HG03342 (cell line): ENCODE data around the gene PDCD7.
"Not testable (repeated sequence)": the region's sequence is repeated elsewhere in the genome, so short reads cannot be mapped to it uniquely, and the experiment has no call there.

Experiments
- ATAC-seq: cut with Tn5 transposase; IDR thresholded peaks from one replicate; pipeline ENCODE4 v1.9.1; 2021; ENCODE audit warnings: mild to moderate bottlenecking, moderate library complexity; ENCODE audit not compliant: unreplicated experiment

Gene PDCD7

DNA sequence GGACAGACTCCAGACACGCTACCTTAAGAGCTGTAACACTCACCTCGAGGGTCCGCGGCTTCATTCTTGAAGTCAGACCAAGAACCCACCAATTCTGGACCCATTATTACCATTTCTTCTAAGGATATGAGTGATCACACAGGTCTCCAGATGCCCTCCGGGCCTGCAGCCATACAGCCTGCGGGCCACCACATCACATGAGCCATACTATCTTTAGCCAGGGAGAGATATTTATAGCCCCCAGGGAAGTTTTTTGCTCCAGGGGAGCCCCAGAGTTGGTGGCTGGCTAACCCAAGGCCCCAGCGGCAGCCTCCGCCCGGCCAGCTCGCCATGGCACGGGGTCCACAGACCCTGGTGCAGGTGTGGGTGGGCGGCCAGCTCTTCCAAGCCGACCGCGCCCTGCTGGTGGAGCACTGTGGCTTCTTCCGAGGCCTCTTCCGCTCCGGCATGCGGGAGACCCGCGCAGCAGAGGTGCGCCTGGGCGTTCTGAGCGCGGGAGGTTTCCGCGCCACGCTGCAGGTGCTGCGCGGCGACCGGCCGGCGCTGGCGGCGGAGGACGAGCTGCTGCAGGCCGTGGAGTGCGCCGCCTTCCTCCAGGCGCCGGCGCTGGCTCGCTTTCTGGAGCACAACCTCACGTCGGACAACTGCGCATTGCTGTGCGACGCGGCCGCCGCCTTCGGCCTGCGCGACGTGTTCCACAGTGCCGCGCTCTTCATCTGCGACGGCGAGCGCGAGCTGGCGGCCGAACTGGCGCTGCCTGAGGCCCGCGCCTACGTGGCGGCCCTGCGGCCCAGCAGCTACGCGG, 56.9 kb downstream of the PDCD7 start, which contains the start of gene KBTBD13:
Gene KBTBD13 (plus strand): TSS at position 261 of the 805 bp plus-strand sequence. CDS start 70 bp downstream, at position 331.
- ATAC-seq = no peak

DNA sequence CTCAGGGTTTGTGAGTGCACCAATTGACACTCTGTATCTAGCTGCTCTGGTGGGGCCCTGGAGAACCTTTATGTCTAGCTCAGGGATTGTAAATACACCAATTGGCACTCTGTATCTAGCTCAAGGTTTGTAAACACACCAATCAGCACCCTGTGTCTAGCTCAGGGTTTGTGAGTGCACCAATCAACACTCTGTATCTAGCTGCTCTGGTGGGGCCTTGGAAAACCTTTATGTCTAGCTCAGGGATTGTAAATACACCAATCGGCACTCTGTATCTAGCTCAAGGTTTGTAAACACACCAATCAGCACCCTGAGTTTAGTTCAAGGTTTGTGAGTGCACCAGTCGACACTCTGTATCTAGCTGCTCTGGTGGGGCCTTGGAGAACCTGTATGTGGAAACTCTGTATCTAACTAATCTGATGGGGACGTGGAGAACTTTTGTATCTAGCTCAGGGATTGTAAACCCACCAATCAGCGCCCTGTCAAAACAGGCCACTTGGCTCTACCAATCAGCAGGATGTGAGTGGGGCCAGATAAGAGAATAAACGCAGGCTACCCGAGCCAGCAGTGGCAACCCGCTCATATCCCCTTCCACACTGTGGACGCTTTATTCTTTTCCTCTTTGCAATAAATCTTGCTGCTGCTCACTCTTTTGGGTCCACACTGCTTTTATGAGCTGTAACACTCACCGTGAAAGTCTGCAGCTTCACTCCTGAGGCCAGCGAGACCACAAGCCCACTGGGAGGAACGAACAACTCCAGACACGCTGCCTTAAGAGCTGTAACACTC, 57.8 kb downstream of the PDCD7 start:
- ATAC-seq = not testable (repeated sequence)

DNA sequence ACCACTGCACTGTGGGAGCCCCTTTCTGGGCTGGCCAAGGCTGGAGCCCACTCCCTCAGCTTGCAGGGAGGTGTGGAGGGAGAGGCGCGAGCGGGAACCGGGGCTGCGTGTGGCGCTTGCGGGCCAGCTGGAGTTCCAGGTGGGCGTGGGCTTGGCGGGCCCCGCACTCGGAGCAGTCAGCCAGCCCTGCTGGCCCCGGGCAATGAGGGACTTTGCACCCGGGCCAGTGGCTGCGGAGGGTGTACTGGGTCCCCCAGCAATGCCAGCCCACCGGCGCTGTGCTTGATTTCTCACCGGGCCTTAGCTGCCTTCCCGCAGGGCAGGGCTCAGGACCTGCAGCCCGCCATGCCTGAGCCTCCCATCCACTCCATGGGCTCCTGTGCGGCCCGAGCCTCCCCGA, 58.7 kb downstream of the PDCD7 start:
- ATAC-seq = not testable (repeated sequence)

DNA sequence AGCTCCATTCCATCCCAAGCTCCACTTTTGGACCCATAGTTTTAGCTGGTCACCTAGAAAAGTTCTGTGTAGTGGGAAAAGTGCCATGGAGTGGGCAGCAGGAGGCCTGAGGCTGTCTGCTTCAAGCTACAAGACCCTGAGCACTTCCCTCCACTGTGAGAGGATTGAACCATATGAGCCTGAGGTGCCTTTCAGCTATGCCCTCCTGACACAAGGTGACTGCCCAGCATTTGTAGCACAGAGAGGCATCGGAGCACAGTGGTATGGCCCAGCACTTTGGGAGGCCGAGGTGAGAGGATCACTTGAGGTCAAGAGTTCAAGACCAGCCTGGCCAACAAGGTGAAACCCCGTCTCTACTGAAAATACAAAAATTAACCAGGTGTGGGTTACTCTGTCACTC, 61.0 kb downstream of the PDCD7 start:
- no peak for ATAC-seq

DNA sequence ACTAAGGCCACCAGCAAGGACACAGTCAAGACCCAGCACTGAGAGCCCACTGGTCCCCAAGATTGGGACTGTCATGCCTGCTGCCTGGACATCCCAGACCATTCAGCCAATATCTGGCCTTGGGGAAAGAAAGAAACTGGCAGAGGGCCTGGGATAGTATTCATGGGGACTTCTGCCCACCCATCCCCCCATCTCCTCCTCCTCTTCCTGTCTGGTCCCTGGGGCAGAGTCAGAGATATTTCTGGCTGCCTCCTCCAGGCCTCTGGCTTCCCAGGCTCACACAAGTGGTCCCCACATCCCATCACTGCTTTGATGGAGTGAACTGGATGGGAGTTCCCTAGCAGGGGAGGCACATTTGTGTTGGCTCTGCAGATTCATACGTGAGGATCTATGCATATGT, 61.6 kb downstream of the PDCD7 start:
- ATAC-seq = no peak

DNA sequence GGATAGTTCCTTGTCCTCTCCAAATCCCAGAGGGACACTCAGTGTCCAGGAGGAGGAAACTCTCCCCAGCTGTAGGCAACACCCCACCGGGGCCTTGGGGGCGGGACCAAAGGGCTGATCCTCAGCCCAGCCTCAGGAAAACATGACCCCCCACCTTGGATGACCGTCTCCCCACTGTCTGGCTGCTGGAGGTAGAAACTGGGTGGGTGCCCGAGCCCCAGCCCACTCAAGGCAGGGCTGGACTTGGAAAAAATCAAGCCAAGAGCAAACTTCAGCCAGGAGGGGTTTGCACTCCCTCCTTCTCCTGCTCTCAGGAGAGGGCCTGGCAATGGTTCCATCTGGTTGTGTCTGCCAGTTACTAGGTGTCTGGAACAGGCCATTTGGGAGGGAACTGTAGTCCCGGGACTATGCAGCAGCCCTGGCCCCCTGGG, 62.2 kb downstream of the PDCD7 start:
- ATAC-seq = no peak

DNA sequence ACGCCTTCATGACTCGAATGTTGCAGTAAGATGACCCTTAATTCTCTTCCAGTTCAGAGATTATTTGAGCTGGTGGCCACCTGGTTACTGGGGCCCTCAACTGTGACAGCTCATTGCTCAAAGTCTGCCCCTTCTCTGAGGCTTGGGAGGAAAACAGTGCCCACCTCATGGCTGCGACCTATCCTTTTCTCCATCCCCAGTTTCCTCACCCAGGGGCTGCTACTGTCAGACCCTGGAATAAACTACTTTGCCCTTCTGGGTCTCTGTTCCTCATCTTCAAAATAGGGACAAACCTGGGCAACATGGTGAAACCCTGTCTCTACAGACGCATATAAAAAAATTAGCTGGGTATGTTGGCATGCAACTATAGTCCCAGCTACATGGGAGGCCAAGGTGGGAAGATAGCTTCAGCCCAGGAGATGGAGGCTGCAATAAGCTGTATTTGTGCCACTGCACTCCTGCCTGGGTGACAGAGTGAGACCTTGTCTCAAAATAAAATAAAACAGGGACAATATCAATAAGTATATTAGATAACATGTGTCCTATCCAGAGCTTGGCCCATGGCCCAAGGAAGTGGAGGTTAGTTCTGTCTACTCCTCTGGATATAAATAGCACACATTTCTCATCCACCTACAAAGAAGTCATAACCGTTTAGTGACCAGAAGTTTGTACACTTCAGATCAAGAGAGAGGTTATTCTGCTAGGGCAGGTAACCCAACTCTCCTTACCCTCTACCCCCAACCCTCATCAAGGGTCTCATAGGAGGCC, 63.6 kb downstream of the PDCD7 start:
- ATAC-seq = no peak

DNA sequence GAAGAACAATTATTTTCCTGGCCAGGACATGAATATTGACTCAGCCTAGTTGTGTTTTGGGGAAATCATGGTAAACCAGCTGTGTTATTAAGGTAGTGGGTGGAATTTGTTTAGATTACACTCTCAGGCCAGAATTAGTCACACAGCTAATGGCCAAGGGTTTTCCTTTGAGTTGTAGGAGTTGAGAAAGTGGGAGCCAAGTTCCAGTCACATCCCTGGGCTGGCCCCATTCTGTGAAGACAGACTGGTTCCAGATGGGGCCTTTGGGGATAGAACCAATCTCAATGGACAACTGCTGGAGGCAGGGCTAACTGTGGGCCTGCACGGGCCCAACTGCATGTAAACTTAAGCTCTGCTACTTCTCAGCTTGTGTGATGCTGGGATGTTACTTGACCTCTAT, 64.4 kb downstream of the PDCD7 start:
- no peak for ATAC-seq

DNA sequence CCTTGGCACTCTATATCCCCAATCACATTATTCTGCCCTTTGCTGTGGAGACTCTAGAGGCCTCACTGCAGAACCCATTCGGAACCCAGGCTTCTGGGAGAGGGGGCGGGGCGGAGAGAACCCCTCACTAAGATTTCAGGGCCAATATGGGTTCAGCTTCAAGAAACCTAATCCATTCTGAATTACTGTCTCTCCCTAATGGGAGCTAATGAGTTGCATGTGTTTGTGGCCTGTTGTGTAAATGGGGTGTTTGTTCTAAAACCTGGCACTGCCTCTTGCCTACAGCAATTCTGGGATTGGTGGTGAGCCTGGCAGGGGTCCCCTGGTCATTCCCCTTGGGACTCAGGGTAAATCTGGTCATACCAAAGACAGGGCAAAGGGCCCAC, 65.2 kb downstream of the PDCD7 start:
- ATAC-seq = no peak

DNA sequence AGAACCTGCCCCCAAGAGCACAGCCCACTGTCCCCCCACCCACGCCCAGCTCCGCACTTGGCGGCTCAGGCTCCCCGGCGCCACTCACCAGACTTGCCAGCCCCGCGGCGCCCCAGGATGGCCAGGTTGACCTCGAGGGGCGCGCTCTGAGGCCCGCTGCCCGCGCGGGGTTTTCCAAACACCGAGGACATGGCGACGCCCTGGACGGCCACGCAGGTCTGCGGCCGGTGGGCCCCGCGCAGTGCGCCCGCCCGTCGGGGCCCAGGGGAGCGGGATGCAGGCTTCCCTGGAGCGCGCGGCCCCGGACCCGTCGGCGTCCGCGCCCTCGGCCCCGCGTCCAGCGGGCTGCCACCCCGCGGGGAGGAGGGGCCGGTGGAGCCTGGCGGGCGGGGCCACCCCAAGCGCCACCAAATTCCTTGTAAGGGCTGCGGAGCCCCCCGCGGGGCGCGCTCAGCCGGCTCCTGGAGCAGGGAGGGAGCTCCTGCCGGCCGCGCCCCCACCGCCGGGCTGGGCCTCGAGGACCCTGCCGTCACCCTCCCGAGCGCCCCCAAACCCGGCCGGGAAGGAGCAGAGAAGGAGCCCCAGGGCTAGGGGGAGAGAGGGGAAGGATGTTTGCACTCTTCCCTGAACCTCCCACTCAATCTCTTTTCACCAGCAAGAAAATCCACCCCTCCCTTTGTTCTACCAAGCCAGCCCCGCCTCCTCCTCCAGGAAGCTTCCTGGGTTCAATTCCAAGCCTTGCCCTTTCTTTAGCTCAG, 65.8 kb downstream of the PDCD7 start, which contains the start of gene RASL12:
Gene RASL12 (minus strand): TSS at position 347 of the 758 bp plus-strand sequence. CDS start 156 bp downstream, at position 191.
- ATAC-seq = no peak
